Chondrocyte (in vitro differentiated cells): ENCODE measurements around the gene ZDHHC14. TPM values are rescaled to one million over a fixed set of nuclear protein-coding genes. Genes with fewer than 3 reads are reported as not detected.
"Not testable (repeated sequence)": the region's sequence is repeated elsewhere in the genome, so short reads cannot be mapped to it uniquely, and the experiment has no call there.

Experiments
- DNase-seq: peaks from one replicate; pipeline ENCODE4 v3.0.0; 2021; ENCODE audit warnings: mixed read lengths, low spot score
- H3K27ac Mint-ChIP-seq: one replicate; pipeline ENCODE4 v1.8.0; 2021; ENCODE audit warnings: mild to moderate bottlenecking, moderate library complexity, mixed read lengths; ENCODE audit not compliant: unreplicated experiment
- H3K27me3 Mint-ChIP-seq: 2 replicates; pipeline ENCODE4 v1.8.0; 2021; ENCODE audit warnings: low read depth, mixed read lengths
- H3K36me3 Mint-ChIP-seq: 2 replicates; pipeline ENCODE4 v1.8.0; 2021; ENCODE audit warnings: low read depth, mixed read lengths
- H3K4me1 Mint-ChIP-seq: 2 replicates; pipeline ENCODE4 v1.8.0; 2021; ENCODE audit warnings: low read depth, mild to moderate bottlenecking, mixed read lengths
- H3K4me3 Mint-ChIP-seq: one replicate; pipeline ENCODE4 v1.8.0; 2021; ENCODE audit warnings: mild to moderate bottlenecking, moderate library complexity, mixed read lengths; ENCODE audit not compliant: unreplicated experiment
- H3K9me3 Mint-ChIP-seq: 2 replicates; pipeline ENCODE4 v1.8.0; 2021; ENCODE audit warnings: low read depth, mixed read lengths
- CTCF ChIP-seq: fragments of 200-600 bp; sonication (generic); IDR thresholded peaks from 2 replicates; pipeline ENCODE4 v1.5.0; 2021; ENCODE audit warnings: antibody characterized with exemption, mild to moderate bottlenecking, moderate library complexity
- total RNA-seq: library from RNA; stranded (reverse); gene quantifications from 3 replicates; pipeline ENCODE4 v1.2.1, GENCODE V29; 2021

ZDHHC14 gene
- total RNA-seq, 1 donor from 2014 or later: 8.4 TPM

- Mint-ChIP-seq H3K27me3 (no peaks in the 10 kb centered on the region), H3K4me3 (no peak overlapping the region), H3K4me1 (no peaks in the 10 kb centered on the region), H3K9me3 (peaks cover 11% of the 10 kb centered on the region), H3K27ac (no peak overlapping the region), H3K36me3 (peaks cover 3% of the 10 kb centered on the region)
- TF ChIP-seq CTCF: no peak
- DNase-seq: no peak
Observed at GRCh38 chr6:157584036-157584435, 203.0 kb downstream of the ZDHHC14 start.

DNA sequence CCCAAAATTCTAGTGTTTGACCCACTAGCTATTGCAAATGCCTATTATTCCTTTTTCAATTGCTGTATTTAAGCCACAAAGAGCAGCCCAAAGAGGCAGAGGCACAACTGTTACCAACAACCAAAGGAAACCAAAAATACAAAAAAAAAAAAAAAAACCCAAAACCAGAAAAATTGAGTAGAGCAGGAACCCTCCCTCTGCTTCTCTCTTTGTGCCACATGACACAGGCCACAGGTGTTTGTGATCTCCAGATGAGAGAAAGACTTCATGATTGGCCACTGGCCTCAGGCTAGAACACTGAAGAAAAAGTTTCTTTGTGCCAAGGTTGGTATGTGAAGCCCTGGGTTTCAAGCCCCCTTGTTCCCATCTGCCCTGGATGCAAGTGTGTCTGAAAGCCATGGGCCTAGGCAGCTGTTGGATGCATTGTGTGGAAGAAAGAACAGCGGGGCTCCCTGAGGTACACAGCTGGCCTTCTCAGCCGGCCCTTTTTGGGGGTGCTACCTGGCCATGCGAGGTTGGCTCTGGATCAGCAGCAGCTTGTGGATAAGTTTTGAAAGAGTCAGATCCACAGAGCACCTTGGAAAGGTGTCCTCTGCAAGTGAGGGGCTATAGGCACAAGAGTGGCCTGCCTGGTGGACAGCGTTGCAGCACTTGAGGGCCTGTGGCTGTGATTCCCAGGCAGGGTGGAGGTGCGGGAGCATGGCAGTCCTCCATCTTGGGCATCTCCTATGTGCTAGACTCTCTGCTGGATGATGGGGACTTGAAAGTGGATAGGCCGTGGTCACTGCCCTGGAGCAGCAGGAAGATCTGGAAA, 204.5 kb downstream of the ZDHHC14 start:
- Mint-ChIP-seq H3K4me3 (no peak overlapping the region), H3K27me3 (no peaks in the 10 kb centered on the region), H3K27ac (no peak overlapping the region), H3K9me3 (peaks cover 17% of the 10 kb centered on the region), H3K36me3 (peaks cover 5% of the 10 kb centered on the region), H3K4me1 (no peaks in the 10 kb centered on the region)
- TF ChIP-seq CTCF: no peak
- no peak for DNase-seq

GRCh38 chr6:157586088-157586414, 205.1 kb downstream of the ZDHHC14 start:
- Mint-ChIP-seq H3K27me3 (no peaks in the 10 kb centered on the region), H3K9me3 (peaks cover 17% of the 10 kb centered on the region), H3K4me1 (no peaks in the 10 kb centered on the region), H3K36me3 (peaks cover 5% of the 10 kb centered on the region), H3K4me3 (no peak overlapping the region), H3K27ac (no peak overlapping the region)
- no peak for TF ChIP-seq CTCF
- DNase-seq: no peak

- Mint-ChIP-seq H3K27ac (no peak overlapping the region), H3K9me3 (peaks cover 17% of the 10 kb centered on the region), H3K4me1 (no peaks in the 10 kb centered on the region), H3K36me3 (peaks cover 8% of the 10 kb centered on the region), H3K27me3 (no peaks in the 10 kb centered on the region), H3K4me3 (no peak overlapping the region)
- no peak for TF ChIP-seq CTCF
- DNase-seq: no peak
Observed at GRCh38 chr6:157586476-157587126, 205.6 kb downstream of the ZDHHC14 start.

DNA sequence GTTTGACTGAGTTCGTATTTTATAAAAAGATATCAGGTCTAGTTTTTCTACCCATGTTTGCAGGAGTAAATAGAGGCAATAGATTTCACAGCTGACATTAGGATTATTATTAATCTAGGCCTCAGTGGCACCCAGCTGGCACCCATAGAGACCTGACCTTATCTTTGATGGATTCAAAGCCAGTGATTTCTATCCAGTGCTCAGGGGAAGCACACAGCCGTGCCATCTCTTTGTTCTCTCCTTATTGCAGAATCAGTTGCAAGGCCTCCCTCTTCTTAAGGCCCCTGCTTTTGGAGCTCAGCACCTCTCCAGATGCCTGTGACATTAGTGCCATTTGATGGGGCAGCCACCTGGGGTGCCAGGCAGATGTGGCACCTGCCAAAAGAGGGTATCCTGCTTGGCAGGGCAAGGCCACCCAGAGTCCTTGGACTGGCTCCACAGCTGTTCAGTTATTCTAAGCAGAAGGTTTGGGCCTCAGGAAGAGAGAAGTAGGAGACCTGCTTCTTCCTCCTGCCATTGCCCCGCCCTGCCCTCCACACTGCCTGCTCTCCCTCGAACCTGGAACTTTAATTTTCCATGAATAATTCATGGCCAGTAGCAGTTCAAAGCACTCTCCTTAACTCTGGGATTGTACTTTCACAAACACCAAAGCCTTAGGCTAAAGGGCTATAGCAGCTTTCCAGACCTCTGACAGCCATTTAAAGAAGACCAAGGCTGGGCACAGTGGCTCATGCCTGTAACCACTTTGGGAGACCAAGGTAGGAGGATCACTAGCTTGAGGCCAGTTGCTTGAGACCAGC, 206.3 kb downstream of the ZDHHC14 start:
- H3K4me3 Mint-ChIP-seq: no peak overlapping the region
- no peaks in the 10 kb centered on the region for H3K4me1 Mint-ChIP-seq
- H3K36me3 Mint-ChIP-seq: peaks cover 7% of the 10 kb centered on the region
- peaks cover 14% of the 10 kb centered on the region for H3K9me3 Mint-ChIP-seq
- H3K27me3 Mint-ChIP-seq: no peaks in the 10 kb centered on the region
- no peak for DNase-seq
- TF ChIP-seq CTCF: no peak
- H3K27ac Mint-ChIP-seq: no peak overlapping the region

- H3K4me3 Mint-ChIP-seq, H3K9me3 Mint-ChIP-seq, DNase-seq, H3K36me3 Mint-ChIP-seq, H3K4me1 Mint-ChIP-seq, H3K27ac Mint-ChIP-seq, H3K27me3 Mint-ChIP-seq: not testable (repeated sequence)
Observed at GRCh38 chr6:157590654-157591053, 209.7 kb downstream of the ZDHHC14 start.
